SK-N-SH (cell line): Measurements from ENCODE around the gene SLC5A9. TPM values are rescaled to one million over a fixed set of nuclear protein-coding genes. Genes with fewer than 3 reads are reported as not detected.

Experiments used
- CTCF ChIA-PET: fragments of 300-600, 350-600 bp; formaldehyde crosslinking; extraction: SDS; loops from one replicate; lab custom pipeline; 2021; lab: Yijun Ruan, JAX
- POLR2A ChIA-PET: fragments of 350-600 bp; sonication (Branson Sonifier 250); formaldehyde crosslinking; extraction: SDS; loops from one replicate; lab custom pipeline; 2020; ENCODE audit warnings: antibody characterized with exemption, inconsistent platforms; lab: Yijun Ruan, JAX
- DNase-seq: peaks from one replicate; pipeline ENCODE4 v3.0.0; 2012
- H2AFZ ChIP-seq: fragments of 200-600 bp; sonication (generic); 2 replicates; pipeline ENCODE4 v1.8.1; 2016; ENCODE audit warnings: antibody characterized with exemption, mild to moderate bottlenecking, low read depth
- H3F3A ChIP-seq: fragments of 200-600 bp; sonication (generic); replicated peaks from 2 replicates; pipeline ENCODE3; 2016; ENCODE audit warnings: antibody characterized with exemption, mild to moderate bottlenecking; ENCODE audit not compliant: insufficient read depth
- H3K27ac ChIP-seq, 2 experiments: fragments of 200-500 bp in 1 of 2; fragments of 200-600 bp in 1 of 2; sonication (Bioruptor generic) in 1 of 2; sonication (generic), shearing (Covaris generic) in 1 of 2; 2 replicates each; pipeline versions ENCODE4 v1.5.1 to v1.6.1; 2014 to 2016; ENCODE audit warnings: low read depth in 2 of 2, inconsistent platforms in 1 of 2, low read length in 1 of 2, mild to moderate bottlenecking in 1 of 2, mixed read lengths in 1 of 2
- H3K27me3 ChIP-seq: fragments of 200-600 bp; sonication (generic), shearing (Covaris generic); 2 replicates; pipeline ENCODE4 v1.6.1; 2016; ENCODE audit warnings: mixed run types; ENCODE audit not compliant: insufficient read depth
- H3K36me3 ChIP-seq, 2 experiments: fragments of 200-500 bp in 1 of 2; fragments of 200-600 bp in 1 of 2; sonication (Bioruptor generic) in 1 of 2; sonication (generic) in 1 of 2; replicated peaks in 1 of 2; 2 replicates each; pipeline versions ENCODE3 to v1.5.1; 2014 to 2016; ENCODE audit warnings: low read length in 1 of 2, mild to moderate bottlenecking in 1 of 2; ENCODE audit not compliant: insufficient read depth in 2 of 2, control insufficient read depth in 1 of 2
- H3K4me1 ChIP-seq, 2 experiments: fragments of 200-500 bp in 1 of 2; fragments of 200-600 bp in 1 of 2; sonication (Bioruptor generic) in 1 of 2; sonication (generic), shearing (Covaris generic) in 1 of 2; 2 replicates each; pipeline versions ENCODE4 v1.5.1 to v1.6.1; 2014 to 2016; ENCODE audit warnings: low read depth in 1 of 2, low read length in 1 of 2, mixed run types in 1 of 2; ENCODE audit not compliant: insufficient read depth in 2 of 2, control insufficient read depth in 1 of 2
- H3K4me2 ChIP-seq: fragments of 200-600 bp; sonication (generic), shearing (Covaris generic); 2 replicates; pipeline ENCODE4 v1.6.1; 2017; ENCODE audit warnings: mixed run types
- H3K4me3 ChIP-seq, 2 experiments: fragments of 200-500 bp in 1 of 2; fragments of 200-600 bp in 1 of 2; sonication (Bioruptor generic) in 1 of 2; sonication (generic), shearing (Covaris generic) in 1 of 2; 2 replicates each; pipeline versions ENCODE4 v1.5.1 to v1.8.1; 2014 to 2016; ENCODE audit warnings: low read depth in 2 of 2, inconsistent platforms in 1 of 2, low read length in 1 of 2, mild to moderate bottlenecking in 1 of 2, mixed read lengths in 1 of 2, moderate library complexity in 1 of 2
- H3K79me2 ChIP-seq: fragments of 200-600 bp; sonication (generic); 2 replicates; pipeline ENCODE4 v1.8.1; 2017; ENCODE audit warnings: mild to moderate bottlenecking; ENCODE audit not compliant: insufficient read depth
- H3K9ac ChIP-seq: fragments of 200-600 bp; sonication (generic); 2 replicates; pipeline ENCODE4 v1.6.1; 2017; ENCODE audit warnings: mixed run types
- H3K9me2 ChIP-seq: fragments of 200-600 bp; sonication (generic); 2 replicates; pipeline ENCODE4 v1.6.1; 2017; ENCODE audit warnings: mixed run types
- H3K9me3 ChIP-seq: fragments of 200-600 bp; sonication (generic); 2 replicates; pipeline ENCODE4 v1.6.1; 2017; ENCODE audit warnings: mixed run types, mild to moderate bottlenecking, moderate library complexity
- H4K20me1 ChIP-seq: fragments of 200-600 bp; sonication (generic); 2 replicates; pipeline ENCODE4 v1.6.1; 2017; ENCODE audit warnings: mild to moderate bottlenecking, mixed run types; ENCODE audit not compliant: insufficient read depth
- GABPA ChIP-seq: IDR thresholded peaks from 2 replicates; pipeline ENCODE4 v1.4.0; 2012; ENCODE audit warnings: low read depth, mild to moderate bottlenecking
- NFIC ChIP-seq: IDR thresholded peaks from 2 replicates; pipeline ENCODE4 v1.4.0; 2012; ENCODE audit warnings: borderline replicate concordance
- RCOR1 ChIP-seq: fragments of 150-350 bp; IDR thresholded peaks from 2 replicates; pipeline ENCODE4 v1.6.1; 2017; ENCODE audit warnings: antibody characterized with exemption, low read length
- WGBS: methylation state at CpG from one replicate; pipeline ENCODE4 v1.1.6; 2017; ENCODE audit warnings: low lambda C conversion rate; 5-methylcytosine and 5-hydroxymethylcytosine counted together
- polyA plus RNA-seq, 3 experiments: library from polyadenylated mRNA; depleted of rRNA; stranded (reverse); fragments of >200 nt; gene quantifications; 2 replicates each; pipeline ENCODE4 v1.2.3, GENCODE V29; 2012
- TF ChIP-seq, protein P1 (sequence below): IDR thresholded peaks from 2 replicates; pipeline ENCODE4 v1.4.0; 2012; ENCODE audit warnings: low read depth, borderline replicate concordance
- TF ChIP-seq, protein P2 (sequence below): fragments of 200-600 bp; sonication (generic); IDR thresholded peaks from 2 replicates; pipeline ENCODE4 v1.6.1; 2017; ENCODE audit warnings: antibody characterized with exemption, mild to moderate bottlenecking, moderate library complexity

SLC5A9 gene
- polyA plus RNA-seq, 1 of the 3 experiments (the other 2 are of a cell fraction): not detected

DNA sequence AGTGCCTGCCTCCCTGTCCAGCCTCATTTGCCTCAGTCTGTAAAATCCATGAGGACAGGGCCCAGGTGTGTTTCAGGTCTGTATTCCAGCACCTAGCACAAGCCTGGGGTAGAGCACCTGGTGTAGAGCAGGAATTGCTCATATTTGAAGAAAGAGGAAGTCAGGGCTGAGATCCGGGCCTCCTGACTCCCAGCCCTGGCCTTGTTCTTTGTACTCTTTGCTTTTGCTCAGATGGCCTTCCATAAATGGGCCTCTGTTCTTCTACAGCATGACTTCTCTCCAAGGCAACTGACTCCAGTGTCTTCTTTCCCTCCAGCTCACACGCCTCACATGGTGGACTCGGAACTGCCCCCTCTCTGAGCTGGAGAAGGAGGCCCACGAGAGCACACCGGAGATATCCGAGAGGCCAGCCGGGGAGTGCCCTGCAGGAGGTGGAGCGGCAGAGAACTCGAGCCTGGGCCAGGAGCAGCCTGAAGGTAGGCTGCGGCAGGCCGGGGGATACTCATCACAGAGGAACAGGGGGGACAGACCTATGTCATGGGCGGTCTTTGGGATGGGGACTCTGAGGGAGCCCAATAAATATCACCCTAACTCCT lies 19.7 kb downstream of the SLC5A9 start:
- Histone ChIP-seq H2AFZ (no peak overlapping the region), H3K9ac (no peak overlapping the region), H4K20me1 (no peaks in the 10 kb centered on the region)
- TF ChIP-seq, protein P1, sequence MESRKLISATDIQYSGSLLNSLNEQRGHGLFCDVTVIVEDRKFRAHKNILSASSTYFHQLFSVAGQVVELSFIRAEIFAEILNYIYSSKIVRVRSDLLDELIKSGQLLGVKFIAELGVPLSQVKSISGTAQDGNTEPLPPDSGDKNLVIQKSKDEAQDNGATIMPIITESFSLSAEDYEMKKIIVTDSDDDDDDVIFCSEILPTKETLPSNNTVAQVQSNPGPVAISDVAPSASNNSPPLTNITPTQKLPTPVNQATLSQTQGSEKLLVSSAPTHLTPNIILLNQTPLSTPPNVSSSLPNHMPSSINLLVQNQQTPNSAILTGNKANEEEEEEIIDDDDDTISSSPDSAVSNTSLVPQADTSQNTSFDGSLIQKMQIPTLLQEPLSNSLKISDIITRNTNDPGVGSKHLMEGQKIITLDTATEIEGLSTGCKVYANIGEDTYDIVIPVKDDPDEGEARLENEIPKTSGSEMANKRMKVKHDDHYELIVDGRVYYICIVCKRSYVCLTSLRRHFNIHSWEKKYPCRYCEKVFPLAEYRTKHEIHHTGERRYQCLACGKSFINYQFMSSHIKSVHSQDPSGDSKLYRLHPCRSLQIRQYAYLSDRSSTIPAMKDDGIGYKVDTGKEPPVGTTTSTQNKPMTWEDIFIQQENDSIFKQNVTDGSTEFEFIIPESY: no peak
- TF ChIP-seq, all 33 proteins: peak for 0
- Histone ChIP-seq H3K4me1 (peaks cover 0 to 6% of the 10 kb centered on the region in 2 experiments; a peak in 1 of 4 replicates), H3K4me3 (no peak overlapping the region), H3K27me3 (no peaks in the 10 kb centered on the region), H3K36me3 (no peaks in the 10 kb centered on the region), H3K79me2 (no peaks in the 10 kb centered on the region), H3K9me2 (no peaks in the 10 kb centered on the region), H3K4me2 (no peak overlapping the region), H3F3A (no peaks in the 10 kb centered on the region), H3K27ac (no peak overlapping the region), H3K9me3 (no peaks in the 10 kb centered on the region)
- no peak for DNase-seq
- ChIA-PET CTCF (no interaction called here), POLR2A (no interaction called here)
- 64% methylated on average over 12 of the region's 12 CpGs for WGBS

DNA sequence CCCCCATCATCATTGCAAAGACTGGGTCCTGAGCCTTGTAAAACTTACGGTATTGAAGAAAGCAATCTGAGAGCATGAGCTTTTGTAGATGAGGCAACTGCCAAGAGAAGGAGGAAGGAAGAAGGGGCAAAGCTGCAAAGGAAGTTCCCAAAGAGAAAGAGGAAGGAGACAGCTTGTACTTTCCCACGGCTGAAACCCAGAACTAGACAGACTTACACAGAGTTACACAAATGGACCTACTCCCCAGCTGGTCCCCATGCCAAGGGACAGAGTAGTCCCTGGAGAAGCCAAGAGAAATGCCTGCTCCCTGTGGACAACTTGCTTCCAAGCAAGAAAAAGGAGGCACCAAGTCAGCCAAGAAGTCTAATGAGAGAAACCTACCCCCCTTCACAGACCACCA lies 22.6 kb downstream of the SLC5A9 start:
- Histone ChIP-seq H3K9ac (no peak overlapping the region), H3K79me2 (no peaks in the 10 kb centered on the region), H3K4me2 (no peak overlapping the region), H4K20me1 (no peaks in the 10 kb centered on the region), H3K27ac (no peak overlapping the region), H3K4me3 (no peak overlapping the region), H3K9me3 (no peaks in the 10 kb centered on the region), H3K9me2 (no peaks in the 10 kb centered on the region), H2AFZ (no peak overlapping the region), H3K4me1 (peaks cover 0 to 6% of the 10 kb centered on the region in 2 experiments; a peak in 1 of 4 replicates), H3K36me3 (no peaks in the 10 kb centered on the region), H3K27me3 (no peaks in the 10 kb centered on the region), H3F3A (no peaks in the 10 kb centered on the region)
- WGBS: 58% methylated on average over 2 of the region's 2 CpGs
- TF ChIP-seq NFIC: no peak
- TF ChIP-seq GABPA: no peak
- TF ChIP-seq, protein P2, sequence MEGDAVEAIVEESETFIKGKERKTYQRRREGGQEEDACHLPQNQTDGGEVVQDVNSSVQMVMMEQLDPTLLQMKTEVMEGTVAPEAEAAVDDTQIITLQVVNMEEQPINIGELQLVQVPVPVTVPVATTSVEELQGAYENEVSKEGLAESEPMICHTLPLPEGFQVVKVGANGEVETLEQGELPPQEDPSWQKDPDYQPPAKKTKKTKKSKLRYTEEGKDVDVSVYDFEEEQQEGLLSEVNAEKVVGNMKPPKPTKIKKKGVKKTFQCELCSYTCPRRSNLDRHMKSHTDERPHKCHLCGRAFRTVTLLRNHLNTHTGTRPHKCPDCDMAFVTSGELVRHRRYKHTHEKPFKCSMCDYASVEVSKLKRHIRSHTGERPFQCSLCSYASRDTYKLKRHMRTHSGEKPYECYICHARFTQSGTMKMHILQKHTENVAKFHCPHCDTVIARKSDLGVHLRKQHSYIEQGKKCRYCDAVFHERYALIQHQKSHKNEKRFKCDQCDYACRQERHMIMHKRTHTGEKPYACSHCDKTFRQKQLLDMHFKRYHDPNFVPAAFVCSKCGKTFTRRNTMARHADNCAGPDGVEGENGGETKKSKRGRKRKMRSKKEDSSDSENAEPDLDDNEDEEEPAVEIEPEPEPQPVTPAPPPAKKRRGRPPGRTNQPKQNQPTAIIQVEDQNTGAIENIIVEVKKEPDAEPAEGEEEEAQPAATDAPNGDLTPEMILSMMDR: no peak
- DNase-seq: no peak
- CTCF ChIA-PET: interaction anchor here (1.3 kb wide), 1 partner anchor 9 kb away, joined by 6 read pairs; no protein-coding TSS in a partner anchor
- POLR2A ChIA-PET: no interaction called here

DNA sequence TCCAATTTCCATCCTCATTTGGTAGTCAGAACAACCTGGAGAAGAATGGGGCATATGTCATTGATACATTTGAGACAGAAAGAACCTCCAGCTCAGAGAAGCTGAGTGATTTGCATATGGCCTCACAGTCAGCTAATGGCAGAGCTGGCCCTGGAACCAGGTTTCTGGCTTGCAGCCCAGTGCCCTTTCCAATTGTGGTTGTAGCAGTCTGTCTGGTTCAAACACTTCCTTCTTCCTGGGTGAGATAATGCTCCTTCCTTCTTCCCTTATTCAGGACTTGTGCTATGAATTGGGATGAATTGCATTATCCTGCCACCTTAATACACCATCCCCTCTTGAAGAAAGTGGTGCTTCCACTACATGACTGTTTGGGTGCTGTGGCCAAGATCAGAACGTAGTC lies 24.2 kb downstream of the SLC5A9 start:
- peaks cover 0 to 6% of the 10 kb centered on the region in 2 experiments; a peak in 1 of 4 replicates for H3K4me1 ChIP-seq
- no peaks in the 10 kb centered on the region for H3K36me3 ChIP-seq
- peak; percentile 21 for DNase-seq
- H2AFZ ChIP-seq: no peak overlapping the region
- no peaks in the 10 kb centered on the region for H3K9me3 ChIP-seq
- H3K27ac ChIP-seq: no peak overlapping the region; a peak in 1 of 4 replicates
- no peak overlapping the region for H3K4me3 ChIP-seq
- H3K9ac ChIP-seq: no peak overlapping the region
- no peaks in the 10 kb centered on the region for H3K9me2 ChIP-seq
- CTCF ChIA-PET: interaction anchor here (1.1 to 2.9 kb wide), 4 partner anchors 10 to 153 kb away, joined by 3 to 16 read pairs (median 4); no protein-coding TSS in a partner anchor
- 0% methylated on average over 1 of the region's 1 CpG for WGBS
- no peak for TF ChIP-seq NFIC
- TF ChIP-seq RCOR1: no peak
- TF ChIP-seq, all 33 proteins: peak for 0
- no peaks in the 10 kb centered on the region for H3K79me2 ChIP-seq
- H3K4me2 ChIP-seq: no peak overlapping the region
- no peaks in the 10 kb centered on the region for H4K20me1 ChIP-seq
- no peaks in the 10 kb centered on the region for H3K27me3 ChIP-seq
- H3F3A ChIP-seq: no peaks in the 10 kb centered on the region
- POLR2A ChIA-PET: no interaction called here
